DND-41 (cell line): ENCODE results near the gene SLC22A6.
"Not testable (repeated sequence)": the region's sequence is repeated elsewhere in the genome, so short reads cannot be mapped to it uniquely, and the experiment has no call there.

Experiments
- ATAC-seq: fragments of 200-7000 bp; cut with Tn5 transposase; 3 replicates; pipeline ENCODE4 v1.9.1; 2021; ENCODE audit warnings: low read depth; ENCODE audit not compliant: insufficient read depth
- DNase-seq: peaks from one replicate; pipeline ENCODE4 v3.0.0-alpha.2; 2020
- H2AFZ ChIP-seq: 2 replicates; pipeline ENCODE4 v1.6.0; 2012; ENCODE audit warnings: low read depth, low read length
- H3K27ac ChIP-seq: 2 replicates; pipeline ENCODE4 v1.5.1; 2012; ENCODE audit warnings: low read length, inconsistent platforms
- H3K27me3 ChIP-seq: fragments of 200-600 bp; sonication (generic); 2 replicates; pipeline ENCODE4 v1.6.0; 2012; ENCODE audit warnings: low read length, mild to moderate bottlenecking, inconsistent platforms; ENCODE audit not compliant: insufficient read depth, poor library complexity
- H3K36me3 ChIP-seq: 2 replicates; pipeline ENCODE4 v1.5.1; 2012; ENCODE audit warnings: low read length, inconsistent platforms; ENCODE audit not compliant: insufficient read depth
- H3K4me1 ChIP-seq: 2 replicates; pipeline ENCODE4 v1.5.1; 2012; ENCODE audit warnings: mild to moderate bottlenecking, low read length; ENCODE audit not compliant: insufficient read depth
- H3K4me2 ChIP-seq: 2 replicates; pipeline ENCODE4 v1.6.0; 2012; ENCODE audit warnings: mild to moderate bottlenecking, moderate library complexity, low read length, inconsistent platforms; ENCODE audit not compliant: insufficient read depth
- H3K4me3 ChIP-seq, 2 experiments: fragments of 200-600 bp in 1 of 2; shearing (Covaris generic) in 1 of 2; 2 replicates each; pipeline ENCODE4 v1.5.1; 2012 to 2016; ENCODE audit warnings: inconsistent platforms in 2 of 2, low read length in 2 of 2, mild to moderate bottlenecking in 2 of 2, low read depth in 1 of 2, moderate library complexity in 1 of 2
- H3K79me2 ChIP-seq: 2 replicates; pipeline ENCODE4 v1.6.0; 2012; ENCODE audit warnings: low read length, inconsistent platforms; ENCODE audit not compliant: insufficient read depth
- H3K9ac ChIP-seq: 2 replicates; pipeline ENCODE4 v1.6.0; 2012; ENCODE audit warnings: low read depth, mild to moderate bottlenecking, inconsistent platforms, low read length, moderate library complexity
- H3K9me3 ChIP-seq: 2 replicates; pipeline ENCODE4 v1.5.1; 2012; ENCODE audit warnings: low read length, moderate library complexity, mild to moderate bottlenecking, inconsistent platforms; ENCODE audit not compliant: insufficient read depth, severe bottlenecking
- H4K20me1 ChIP-seq: 2 replicates; pipeline ENCODE4 v1.6.0; 2012; ENCODE audit warnings: low read length; ENCODE audit not compliant: insufficient read depth
- CTCF ChIP-seq: IDR thresholded peaks from 2 replicates; pipeline ENCODE4 v1.5.1; 2012; ENCODE audit warnings: borderline replicate concordance, low read length, moderate library complexity, mild to moderate bottlenecking; ENCODE audit not compliant: poor library complexity, severe bottlenecking; ENCODE audit errors: extremely low read depth
- EZH2 ChIP-seq: IDR thresholded peaks from 3 replicates; pipeline ENCODE4 v1.6.1; 2012; ENCODE audit warnings: borderline replicate concordance, low read depth, mild to moderate bottlenecking, moderate library complexity, low read length, inconsistent platforms; ENCODE audit not compliant: severe bottlenecking

The SLC22A6 gene

GRCh38 chr11:62948765-62949320 is 35.9 kb downstream of the SLC22A6 start:
- no peak overlapping the region for H3K27ac ChIP-seq
- peaks cover 4% of the 10 kb centered on the region for H3K27me3 ChIP-seq
- no peak overlapping the region for H3K4me2 ChIP-seq
- no peak overlapping the region for H2AFZ ChIP-seq
- DNase-seq (no peak), ATAC-seq (no peak)
- no peak overlapping the region for H3K9ac ChIP-seq
- H3K79me2 ChIP-seq, result no peaks in the 10 kb centered on the region
- no peaks in the 10 kb centered on the region for H3K36me3 ChIP-seq
- no peaks in the 10 kb centered on the region for H3K9me3 ChIP-seq
- TF ChIP-seq CTCF, result no peak
- TF ChIP-seq EZH2, result no peak
- no peaks in the 10 kb centered on the region for H4K20me1 ChIP-seq
- no peak overlapping the region for H3K4me3 ChIP-seq
- no peaks in the 10 kb centered on the region for H3K4me1 ChIP-seq

GRCh38 chr11:62945538-62945937 is 39.2 kb downstream of the SLC22A6 start:
- H3K4me2 ChIP-seq, ATAC-seq, H3K4me3 ChIP-seq, H3K9me3 ChIP-seq, H3K36me3 ChIP-seq, H4K20me1 ChIP-seq, H3K79me2 ChIP-seq, H3K4me1 ChIP-seq, H2AFZ ChIP-seq, H3K27ac ChIP-seq, DNase-seq, H3K9ac ChIP-seq, H3K27me3 ChIP-seq: not testable (repeated sequence)

GRCh38 chr11:62937528-62937927 is 47.2 kb downstream of the SLC22A6 start:
- not testable (repeated sequence) for H3K4me3 ChIP-seq, ATAC-seq, H3K4me1 ChIP-seq

GRCh38 chr11:62934496-62934785 is 50.3 kb downstream of the SLC22A6 start:
- Histone ChIP-seq H3K79me2 (no peaks in the 10 kb centered on the region), H2AFZ (no peak overlapping the region), H3K4me1 (no peaks in the 10 kb centered on the region), H3K27ac (no peak overlapping the region), H4K20me1 (no peaks in the 10 kb centered on the region), H3K27me3 (no peaks in the 10 kb centered on the region), H3K9ac (no peak overlapping the region), H3K4me3 (no peak overlapping the region), H3K36me3 (no peaks in the 10 kb centered on the region), H3K9me3 (no peaks in the 10 kb centered on the region), H3K4me2 (no peak overlapping the region)
- no peak for DNase-seq
- TF ChIP-seq CTCF (no peak), EZH2 (no peak)
- no peak for ATAC-seq

More at GRCh38 chr11:62937528-62937927, 47.2 kb downstream of the SLC22A6 start:
- H2AFZ ChIP-seq, DNase-seq, H3K36me3 ChIP-seq, H3K9ac ChIP-seq, H3K27me3 ChIP-seq, H3K79me2 ChIP-seq, H4K20me1 ChIP-seq, H3K4me2 ChIP-seq, H3K27ac ChIP-seq, H3K9me3 ChIP-seq: not testable (repeated sequence)
